ENCODE measurements around the gene SFMBT2. TPM values are rescaled to one million over a fixed set of nuclear protein-coding genes. Genes with fewer than 3 reads are reported as not detected.

Gene SFMBT2
- total RNA-seq, 1 experiment from 2014 or later, result 14.3 TPM

- POLR2A ChIA-PET, result no interaction called here
These were observed 280.5 kb downstream of the SFMBT2 start for GRCh38 chr10:7130191-7130911.

GRCh38 chr10:7123774-7124173 lies 287.1 kb downstream of the SFMBT2 start:
- ATAC-seq (no peak), DNase-seq (ENCODE audit: low spot score) (no peak)
- H3K36me3 Mint-ChIP-seq, result no peaks in the 10 kb centered on the region
- H3K4me3 Mint-ChIP-seq, result no peak overlapping the region
- TF ChIP-seq ERG (CRISPR knock-in tag; IDR thresholded peaks at IDR 0.05) (no peak), PRRX2 (CRISPR knock-in tag; IDR thresholded peaks at IDR 0.05) (no peak), TP53 (CRISPR knock-in tag; IDR thresholded peaks at IDR 0.05) (no peak), SP1 (CRISPR knock-in tag; conservative IDR thresholded peaks at IDR 0.05) (no peak), GABPB1 (CRISPR knock-in tag; IDR thresholded peaks at IDR 0.05) (no peak), ZNF281 (CRISPR knock-in tag; IDR thresholded peaks at IDR 0.05) (no peak), ZNF219 (CRISPR knock-in tag; IDR thresholded peaks at IDR 0.05; ENCODE audit: borderline replicate concordance) (no peak), ARID4B (CRISPR knock-in tag; IDR thresholded peaks at IDR 0.05; ENCODE audit: borderline replicate concordance) (no peak), ZBTB43 (CRISPR knock-in tag; IDR thresholded peaks at IDR 0.05) (no peak), CREM (CRISPR knock-in tag; IDR thresholded peaks at IDR 0.05) (no peak), ZNF317 (CRISPR knock-in tag; IDR thresholded peaks at IDR 0.05; ENCODE audit: borderline replicate concordance, low read depth) (no peak), NR1H2 (CRISPR knock-in tag; IDR thresholded peaks at IDR 0.05) (no peak), JUN (CRISPR knock-in tag; IDR thresholded peaks at IDR 0.05) (no peak)
- peaks cover 14% of the 10 kb centered on the region for H3K9me3 Mint-ChIP-seq
- no peaks in the 10 kb centered on the region; the same call in 1 of the 2 replicates for H3K27me3 Mint-ChIP-seq (ENCODE audit: low read depth)
- H3K4me1 Mint-ChIP-seq, result no peaks in the 10 kb centered on the region
- H3K27ac Mint-ChIP-seq, result no peak overlapping the region
- ChIA-PET CTCF (no interaction called here), POLR2A (no interaction called here)

More at GRCh38 chr10:7130191-7130911, 280.5 kb downstream of the SFMBT2 start:
- H3K27ac Mint-ChIP-seq, result no peak overlapping the region
- H3K27me3 Mint-ChIP-seq (ENCODE audit: low read depth), result no peaks in the 10 kb centered on the region
- no peak overlapping the region for H3K4me3 Mint-ChIP-seq
- H3K36me3 Mint-ChIP-seq, result peaks cover 5% of the 10 kb centered on the region
- H3K9me3 Mint-ChIP-seq, result peaks cover 24% of the 10 kb centered on the region
- no peak for TF ChIP-seq NFE2L1 (CRISPR knock-in tag; IDR thresholded peaks at IDR 0.05)
- TF ChIP-seq ZNF396 (CRISPR knock-in tag; IDR thresholded peaks at IDR 0.05; ENCODE audit: borderline replicate concordance), result no peak
- no peak for TF ChIP-seq ZNF512 (CRISPR knock-in tag; IDR thresholded peaks at IDR 0.05; ENCODE audit: borderline replicate concordance)
- ATAC-seq, result no peak
- CTCF ChIA-PET, result interaction anchor here (1.0 to 2.4 kb wide), 2 partner anchors 9 to 11 kb away, joined by 3 to 11 read pairs; no protein-coding TSS in a partner anchor
- DNase-seq (ENCODE audit: low spot score), result no peak
- peaks cover 6% of the 10 kb centered on the region for H3K4me1 Mint-ChIP-seq
